Karpas-422 (cell line): ENCODE measurements around the gene IRF2BP2. TPM values are rescaled to one million over a fixed set of nuclear protein-coding genes. Genes with fewer than 3 reads are reported as not detected.

ENCODE experiments used
- DNase-seq: peaks from one replicate; pipeline ENCODE4 v3.0.0-alpha.2; 2015
- H2AFZ ChIP-seq: fragments of 200-600 bp; sonication (generic); 2 replicates; pipeline ENCODE4 v1.6.1; 2014; ENCODE audit warnings: antibody characterized with exemption, low read length, mixed read lengths
- H3K27ac ChIP-seq: fragments of 200-600 bp; sonication (generic); 2 replicates; pipeline ENCODE4 v1.5.1; 2014; ENCODE audit warnings: mild to moderate bottlenecking, low read length, moderate library complexity
- H3K27me3 ChIP-seq: fragments of 200-600 bp; sonication (generic); 2 replicates; pipeline ENCODE4 v1.6.1; 2014; ENCODE audit warnings: low read length, mixed read lengths
- H3K36me3 ChIP-seq: fragments of 200-600 bp; sonication (generic); 2 replicates; pipeline ENCODE4 v1.6.1; 2014; ENCODE audit warnings: low read length, mixed read lengths; ENCODE audit not compliant: insufficient read depth
- H3K4me1 ChIP-seq: fragments of 200-600 bp; sonication (generic); 2 replicates; pipeline ENCODE4 v1.6.1; 2014; ENCODE audit warnings: mild to moderate bottlenecking, low read length, mixed read lengths
- H3K4me2 ChIP-seq: fragments of 200-600 bp; sonication (generic); 2 replicates; pipeline ENCODE4 v1.6.1; 2014; ENCODE audit warnings: low read length, low read depth, mild to moderate bottlenecking; ENCODE audit not compliant: poor library complexity, severe bottlenecking
- H3K4me3 ChIP-seq: fragments of 200-600 bp; sonication (generic); 2 replicates; pipeline ENCODE4 v1.5.1; 2014; ENCODE audit warnings: mild to moderate bottlenecking, antibody characterized with exemption, low read length, mixed read lengths
- H3K79me2 ChIP-seq: fragments of 200-600 bp; sonication (generic); 2 replicates; pipeline ENCODE4 v1.6.1; 2014; ENCODE audit warnings: mild to moderate bottlenecking, low read length, mixed read lengths
- H3K9ac ChIP-seq: fragments of 200-600 bp; sonication (generic); 2 replicates; pipeline ENCODE4 v1.6.0; 2014; ENCODE audit warnings: low read length
- H3K9me2 ChIP-seq: fragments of 200-600 bp; sonication (generic), shearing (Covaris generic); replicated peaks from 2 replicates; pipeline ENCODE4 v1.6.0; 2014; ENCODE audit warnings: mild to moderate bottlenecking, low read length, moderate library complexity; ENCODE audit not compliant: insufficient read depth
- H3K9me3 ChIP-seq: fragments of 300-700, 200-600 bp; sonication (generic); 2 replicates; pipeline ENCODE4 v1.6.1; 2014; ENCODE audit warnings: low read length, mixed read lengths
- H4K20me1 ChIP-seq: fragments of 200-600 bp; sonication (generic); 2 replicates; pipeline ENCODE4 v1.6.1; 2014; ENCODE audit warnings: mild to moderate bottlenecking, antibody characterized with exemption, low read length, low read depth; ENCODE audit not compliant: insufficient read depth
- total RNA-seq: library from RNA; depleted of rRNA; stranded (reverse); fragments of >200 nt; shearing (Covaris generic); gene quantifications from 2 replicates; pipeline ENCODE4 v1.2.3, GENCODE V29; 2014; ENCODE audit warnings: low replicate concordance

Gene IRF2BP2
- total RNA-seq, 1 experiment from 2014 or later, result 14.1 TPM

- Histone ChIP-seq H4K20me1 (no peaks in the 10 kb centered on the region), H3K9ac (no peak overlapping the region), H3K9me3 (no peaks in the 10 kb centered on the region), H3K4me2 (no peak overlapping the region), H3K4me1 (no peaks in the 10 kb centered on the region), H3K4me3 (no peak overlapping the region), H3K36me3 (no peaks in the 10 kb centered on the region), H3K9me2 (no peaks in the 10 kb centered on the region), H2AFZ (no peak overlapping the region), H3K27ac (no peak overlapping the region), H3K79me2 (no peaks in the 10 kb centered on the region), H3K27me3 (no peaks in the 10 kb centered on the region)
- no peak for DNase-seq
Observed at GRCh38 chr1:234582681-234583301, 27.2 kb downstream of the IRF2BP2 start.

DNA sequence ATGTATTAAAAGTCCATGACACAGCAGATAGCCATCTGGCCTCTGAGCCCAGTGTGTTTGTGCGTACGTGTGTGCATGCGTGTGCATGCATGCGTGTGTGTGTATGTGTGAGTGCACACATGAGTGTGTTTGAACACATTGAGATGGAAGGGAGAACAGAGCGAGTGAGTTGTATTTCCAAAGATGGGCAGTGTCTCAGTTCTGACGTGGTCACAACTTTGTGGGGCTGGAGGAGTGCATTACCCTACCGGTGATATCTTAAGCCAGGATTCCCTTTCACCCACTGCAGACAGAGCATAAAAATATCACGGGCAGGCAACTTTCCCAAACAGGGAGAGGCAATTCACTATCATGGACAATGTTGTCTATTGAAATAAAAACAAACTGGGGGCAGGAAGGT is 27.8 kb downstream of the IRF2BP2 start:
- DNase-seq, result no peak
- Histone ChIP-seq H3K36me3 (no peaks in the 10 kb centered on the region), H3K9ac (no peak overlapping the region), H3K9me3 (no peaks in the 10 kb centered on the region), H3K4me2 (no peak overlapping the region), H3K27ac (no peak overlapping the region), H3K4me3 (no peak overlapping the region), H4K20me1 (no peaks in the 10 kb centered on the region), H3K4me1 (no peaks in the 10 kb centered on the region), H2AFZ (no peak overlapping the region), H3K27me3 (no peaks in the 10 kb centered on the region), H3K9me2 (no peaks in the 10 kb centered on the region), H3K79me2 (no peaks in the 10 kb centered on the region)

GRCh38 chr1:234581063-234581714 is 28.8 kb downstream of the IRF2BP2 start:
- Histone ChIP-seq H4K20me1 (no peaks in the 10 kb centered on the region), H2AFZ (no peak overlapping the region), H3K9me3 (no peaks in the 10 kb centered on the region), H3K4me1 (no peaks in the 10 kb centered on the region), H3K79me2 (no peaks in the 10 kb centered on the region), H3K4me3 (no peak overlapping the region), H3K9ac (no peak overlapping the region), H3K27me3 (no peaks in the 10 kb centered on the region), H3K4me2 (no peak overlapping the region), H3K27ac (no peak overlapping the region), H3K36me3 (no peaks in the 10 kb centered on the region), H3K9me2 (no peaks in the 10 kb centered on the region)
- DNase-seq, result no peak

DNA sequence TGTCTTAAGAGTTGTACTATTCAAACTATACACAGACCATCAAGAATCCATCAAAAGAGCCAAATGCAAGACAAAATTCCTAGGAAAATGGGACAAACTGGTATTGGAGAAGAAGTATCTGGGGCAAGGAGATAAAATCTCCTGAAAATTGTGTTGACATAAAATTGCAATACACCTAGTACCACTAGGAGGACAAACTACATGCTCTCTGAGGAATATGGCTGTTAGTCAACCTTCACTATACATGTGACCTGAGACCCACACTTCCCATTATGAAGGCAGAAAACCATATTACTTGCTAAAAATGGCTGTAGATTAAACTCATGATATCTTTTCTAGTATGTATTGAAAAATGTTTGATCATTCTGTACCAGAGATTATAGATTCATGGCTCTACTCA is 30.0 kb downstream of the IRF2BP2 start:
- no peaks in the 10 kb centered on the region for H3K4me1 ChIP-seq
- no peak overlapping the region for H3K9ac ChIP-seq
- no peak overlapping the region for H3K4me2 ChIP-seq
- no peaks in the 10 kb centered on the region for H3K79me2 ChIP-seq
- no peak overlapping the region for H2AFZ ChIP-seq
- H3K36me3 ChIP-seq, result no peaks in the 10 kb centered on the region
- no peaks in the 10 kb centered on the region for H3K27me3 ChIP-seq
- H3K9me3 ChIP-seq, result no peaks in the 10 kb centered on the region
- no peak for DNase-seq
- no peaks in the 10 kb centered on the region for H3K9me2 ChIP-seq
- no peaks in the 10 kb centered on the region for H4K20me1 ChIP-seq
- no peak overlapping the region for H3K4me3 ChIP-seq
- H3K27ac ChIP-seq, result no peak overlapping the region

GRCh38 chr1:234578735-234579134 is 31.2 kb downstream of the IRF2BP2 start:
- H3K36me3 ChIP-seq, result no peaks in the 10 kb centered on the region
- DNase-seq, result no peak
- H3K27ac ChIP-seq, result no peak overlapping the region
- no peak overlapping the region for H2AFZ ChIP-seq
- H3K27me3 ChIP-seq, result no peaks in the 10 kb centered on the region
- H3K4me3 ChIP-seq, result no peak overlapping the region
- H3K4me1 ChIP-seq, result no peaks in the 10 kb centered on the region
- no peak overlapping the region for H3K4me2 ChIP-seq
- no peaks in the 10 kb centered on the region for H3K9me3 ChIP-seq
- no peak overlapping the region for H3K9ac ChIP-seq
- H3K9me2 ChIP-seq, result no peaks in the 10 kb centered on the region
- no peaks in the 10 kb centered on the region for H4K20me1 ChIP-seq
- no peaks in the 10 kb centered on the region for H3K79me2 ChIP-seq

GRCh38 chr1:234578087-234578486 is 31.9 kb downstream of the IRF2BP2 start:
- Histone ChIP-seq H2AFZ (no peak overlapping the region), H3K27me3 (no peaks in the 10 kb centered on the region), H3K4me2 (no peak overlapping the region), H3K27ac (no peak overlapping the region), H3K4me3 (no peak overlapping the region), H3K9me2 (no peaks in the 10 kb centered on the region), H3K4me1 (no peaks in the 10 kb centered on the region), H3K36me3 (no peaks in the 10 kb centered on the region), H4K20me1 (no peaks in the 10 kb centered on the region), H3K79me2 (no peaks in the 10 kb centered on the region), H3K9me3 (no peaks in the 10 kb centered on the region), H3K9ac (no peak overlapping the region)
- no peak for DNase-seq

- Histone ChIP-seq H3K9ac (no peak overlapping the region), H3K79me2 (no peaks in the 10 kb centered on the region), H2AFZ (no peak overlapping the region), H3K27ac (no peak overlapping the region), H3K4me3 (no peak overlapping the region), H3K9me3 (no peaks in the 10 kb centered on the region), H4K20me1 (no peaks in the 10 kb centered on the region), H3K9me2 (no peaks in the 10 kb centered on the region), H3K4me1 (no peaks in the 10 kb centered on the region), H3K4me2 (no peak overlapping the region), H3K27me3 (no peaks in the 10 kb centered on the region), H3K36me3 (no peaks in the 10 kb centered on the region)
- no peak for DNase-seq
Observed at GRCh38 chr1:234573711-234574299, 36.2 kb downstream of the IRF2BP2 start.

DNA sequence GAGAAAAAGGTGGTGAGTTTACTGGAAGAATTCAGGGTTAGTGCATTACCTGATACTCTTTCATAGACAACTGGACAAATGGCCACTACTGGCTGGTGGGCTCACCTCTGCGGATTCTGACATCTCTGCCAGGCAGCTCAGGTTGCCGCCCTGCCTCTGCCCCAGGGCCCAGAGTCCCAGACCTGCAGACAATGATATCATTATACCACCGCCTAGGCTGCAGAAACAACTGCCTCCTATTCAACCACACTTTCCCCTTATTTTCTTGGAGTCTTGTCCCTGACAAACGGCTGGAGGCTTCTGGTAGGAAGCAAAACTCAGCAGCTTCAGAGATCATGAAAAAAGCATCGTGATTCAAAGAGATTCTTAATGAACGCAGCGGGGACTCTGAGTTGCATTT is 37.0 kb downstream of the IRF2BP2 start:
- Histone ChIP-seq H4K20me1 (no peaks in the 10 kb centered on the region), H3K9ac (no peak overlapping the region), H3K4me2 (no peak overlapping the region), H2AFZ (no peak overlapping the region), H3K4me1 (no peaks in the 10 kb centered on the region), H3K9me3 (no peaks in the 10 kb centered on the region), H3K79me2 (no peaks in the 10 kb centered on the region), H3K36me3 (no peaks in the 10 kb centered on the region), H3K27me3 (no peaks in the 10 kb centered on the region), H3K9me2 (no peaks in the 10 kb centered on the region), H3K27ac (no peak overlapping the region), H3K4me3 (no peak overlapping the region)
- DNase-seq, result no peak
